C4-2B (cell line): ENCODE results near the gene NACC2.

ENCODE experiments used
- H3K27ac ChIP-seq: fragments of 450-650 bp; 2 replicates; pipeline ENCODE4 v1.5.1; 2017
- CTCF ChIP-seq: fragments of 450-650 bp; conservative IDR thresholded peaks from 2 replicates; pipeline ENCODE4 v1.5.1; 2017; ENCODE audit warnings: mild to moderate bottlenecking
- ZFX ChIP-seq: fragments of 450-650 bp; IDR thresholded peaks from 2 replicates; pipeline ENCODE4 v1.6.1; 2017

The NACC2 gene

GRCh38 chr9:135997090-135998015 lies 97.7 kb downstream of the NACC2 start:
- TF ChIP-seq CTCF: no peak
- no peak overlapping the region for H3K27ac ChIP-seq

GRCh38 chr9:135995816-135996215 lies 99.3 kb downstream of the NACC2 start:
- TF ChIP-seq CTCF: no peak
- TF ChIP-seq ZFX: no peak
- no peak overlapping the region for H3K27ac ChIP-seq

GRCh38 chr9:135994501-135995192 lies 100.4 kb downstream of the NACC2 start:
- no peak overlapping the region for H3K27ac ChIP-seq
- TF ChIP-seq CTCF: no peak
- no peak for TF ChIP-seq ZFX

GRCh38 chr9:135993765-135994500 lies 101.2 kb downstream of the NACC2 start:
- H3K27ac ChIP-seq: no peak overlapping the region
- TF ChIP-seq ZFX: no peak
- TF ChIP-seq CTCF: no peak

GRCh38 chr9:135993409-135993742 lies 101.7 kb downstream of the NACC2 start:
- TF ChIP-seq ZFX (no peak), CTCF (no peak)
- no peak overlapping the region for H3K27ac ChIP-seq

GRCh38 chr9:135992486-135993408 lies 102.3 kb downstream of the NACC2 start:
- H3K27ac ChIP-seq: no peak overlapping the region
- TF ChIP-seq ZFX (no peak), CTCF (no peak)
